ENCODE measurements around the gene SCGB1C2.

SCGB1C2 gene

GRCh38 chr17:170130-170670 is 32.8 kb downstream of the SCGB1C2 start:
- H3K79me2 ChIP-seq (ENCODE audit: insufficient read depth, low read length), result no peaks in the 10 kb centered on the region
- no peaks in the 10 kb centered on the region for H4K20me1 ChIP-seq (ENCODE audit: insufficient read depth, low read length, poor library complexity, severe bottlenecking)
- H2AFZ ChIP-seq (ENCODE audit: low read length), result no peak overlapping the region
- H3K9ac ChIP-seq (ENCODE audit: low read depth, low read length, poor library complexity, severe bottlenecking), result no peak overlapping the region
- no peaks in the 10 kb centered on the region for H3K36me3 ChIP-seq (ENCODE audit: insufficient read depth, low read length)
- no peaks in the 10 kb centered on the region for H3K27me3 ChIP-seq (ENCODE audit: insufficient read depth, low read length, poor library complexity, severe bottlenecking)
- H3K4me2 ChIP-seq (ENCODE audit: low read depth, low read length, poor library complexity, severe bottlenecking), result no peak overlapping the region
- H3K4me1 ChIP-seq (ENCODE audit: insufficient read depth, low read length, poor library complexity, severe bottlenecking), result no peaks in the 10 kb centered on the region
- H3K4me3 ChIP-seq (ENCODE audit: low read length, poor library complexity, severe bottlenecking), result no peak overlapping the region
- no peaks in the 10 kb centered on the region for H3K9me2 ChIP-seq (replicated peaks; ENCODE audit: low read depth, low read length)
- H3F3A ChIP-seq (ENCODE audit: low read depth), result no peaks in the 10 kb centered on the region
- H3K9me3 ChIP-seq (ENCODE audit: insufficient read depth, low read depth, low read length), result no peaks in the 10 kb centered on the region
- no peak for TF ChIP-seq EZH2phosphoT487 (IDR thresholded peaks at IDR 0.05; ENCODE audit: borderline replicate concordance)
- no peak for TF ChIP-seq CTCF (conservative IDR thresholded peaks at IDR 0.05; ENCODE audit: low read length)

GRCh38 chr17:171871-172270 is 34.5 kb downstream of the SCGB1C2 start:
- no peaks in the 10 kb centered on the region for H3K9me2 ChIP-seq (replicated peaks; ENCODE audit: low read depth, low read length)
- H4K20me1 ChIP-seq (ENCODE audit: insufficient read depth, low read length, poor library complexity, severe bottlenecking), result no peaks in the 10 kb centered on the region
- no peaks in the 10 kb centered on the region for H3K4me1 ChIP-seq (ENCODE audit: insufficient read depth, low read length, poor library complexity, severe bottlenecking)
- no peak overlapping the region for H3K4me2 ChIP-seq (ENCODE audit: low read depth, low read length, poor library complexity, severe bottlenecking)
- H3K4me3 ChIP-seq (ENCODE audit: low read length, poor library complexity, severe bottlenecking), result no peak overlapping the region
- no peaks in the 10 kb centered on the region for H3F3A ChIP-seq (ENCODE audit: low read depth)
- H3K79me2 ChIP-seq (ENCODE audit: insufficient read depth, low read length), result no peaks in the 10 kb centered on the region
- no peaks in the 10 kb centered on the region for H3K36me3 ChIP-seq (ENCODE audit: insufficient read depth, low read length)
- no peaks in the 10 kb centered on the region for H3K9me3 ChIP-seq (ENCODE audit: insufficient read depth, low read depth, low read length)
- no peaks in the 10 kb centered on the region for H3K27me3 ChIP-seq (ENCODE audit: insufficient read depth, low read length, poor library complexity, severe bottlenecking)
- no peak overlapping the region for H2AFZ ChIP-seq (ENCODE audit: low read length)
- TF ChIP-seq CTCF (conservative IDR thresholded peaks at IDR 0.05; ENCODE audit: low read length) (no peak), EZH2phosphoT487 (IDR thresholded peaks at IDR 0.05; ENCODE audit: borderline replicate concordance) (no peak)
- no peak overlapping the region for H3K9ac ChIP-seq (ENCODE audit: low read depth, low read length, poor library complexity, severe bottlenecking)

DNA sequence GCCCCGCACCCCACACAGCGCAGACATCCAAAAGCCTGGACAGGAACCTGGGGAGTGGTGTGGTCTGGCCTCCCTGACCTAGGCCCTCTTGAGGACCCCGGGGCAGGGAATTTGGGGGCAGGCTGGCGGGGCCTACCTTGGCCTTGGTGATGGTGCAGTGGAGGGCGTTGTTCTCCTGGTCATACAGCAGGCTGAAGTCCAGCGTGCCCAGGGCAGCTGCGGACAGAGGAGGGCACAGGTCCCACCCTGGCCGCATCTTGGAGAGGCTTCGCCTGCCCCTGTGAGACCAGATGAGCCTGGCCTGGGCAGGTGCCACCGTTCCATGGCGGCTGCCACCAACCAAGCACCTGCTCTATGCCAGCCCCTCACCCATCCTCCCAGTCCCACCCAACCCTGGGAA is 35.0 kb downstream of the SCGB1C2 start:
- Histone ChIP-seq H4K20me1 (ENCODE audit: insufficient read depth, low read length, poor library complexity, severe bottlenecking) (no peaks in the 10 kb centered on the region), H3K9me2 (replicated peaks; ENCODE audit: low read depth, low read length) (no peaks in the 10 kb centered on the region), H3K9me3 (ENCODE audit: insufficient read depth, low read depth, low read length) (no peaks in the 10 kb centered on the region), H3K9ac (ENCODE audit: low read depth, low read length, poor library complexity, severe bottlenecking) (no peak overlapping the region), H3K4me1 (ENCODE audit: insufficient read depth, low read length, poor library complexity, severe bottlenecking) (no peaks in the 10 kb centered on the region), H3F3A (ENCODE audit: low read depth) (no peaks in the 10 kb centered on the region), H3K4me3 (ENCODE audit: low read length, poor library complexity, severe bottlenecking) (no peak overlapping the region), H3K27me3 (ENCODE audit: insufficient read depth, low read length, poor library complexity, severe bottlenecking) (no peaks in the 10 kb centered on the region), H3K79me2 (ENCODE audit: insufficient read depth, low read length) (no peaks in the 10 kb centered on the region), H2AFZ (ENCODE audit: low read length) (no peak overlapping the region), H3K36me3 (ENCODE audit: insufficient read depth, low read length) (no peaks in the 10 kb centered on the region), H3K4me2 (ENCODE audit: low read depth, low read length, poor library complexity, severe bottlenecking) (no peak overlapping the region)
- TF ChIP-seq CTCF (conservative IDR thresholded peaks at IDR 0.05; ENCODE audit: low read length) (no peak), EZH2phosphoT487 (IDR thresholded peaks at IDR 0.05; ENCODE audit: borderline replicate concordance) (no peak)

All from Loucy (cell line).